ENCODE results near the gene KBTBD12. TPM values are rescaled to one million over a fixed set of nuclear protein-coding genes. Genes with fewer than 3 reads are reported as not detected.

The KBTBD12 gene
- total RNA-seq, 1 experiment from 2014 or later: not detected

GRCh38 chr3:127961124-127961523, 46.1 kb downstream of the KBTBD12 start (continued):
- TF ChIP-seq, protein P1, sequence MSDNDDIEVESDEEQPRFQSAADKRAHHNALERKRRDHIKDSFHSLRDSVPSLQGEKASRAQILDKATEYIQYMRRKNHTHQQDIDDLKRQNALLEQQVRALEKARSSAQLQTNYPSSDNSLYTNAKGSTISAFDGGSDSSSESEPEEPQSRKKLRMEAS (IDR thresholded peaks at IDR 0.05): no peak

DNA sequence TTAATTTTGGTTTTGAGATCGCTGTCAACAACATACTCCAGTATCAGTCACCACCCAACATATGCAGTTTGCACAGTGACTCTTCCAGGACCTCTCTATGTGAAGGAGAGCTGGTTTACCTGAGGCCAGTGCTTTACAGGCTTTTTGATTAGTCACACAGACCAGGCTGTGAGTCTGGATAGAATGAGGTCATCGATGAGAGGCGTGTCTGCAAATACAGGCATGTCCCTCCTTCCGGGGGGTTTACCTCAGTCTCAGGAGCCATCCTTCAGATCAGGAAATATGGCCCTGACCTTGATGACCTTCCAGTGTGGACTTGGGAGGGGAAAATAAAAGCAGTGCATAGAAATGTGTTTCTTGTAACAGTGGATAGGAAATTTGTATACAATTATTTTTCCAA, 46.9 kb downstream of the KBTBD12 start:
- no peaks in the 10 kb centered on the region for H3K36me3 ChIP-seq (ENCODE audit: control insufficient read depth in 1 of 2, insufficient read depth in 2 of 2, low read length in 2 of 2)
- CTCF ChIA-PET: interaction anchor here (1.0 kb wide), 1 partner anchor 9 kb away, joined by 4 read pairs; no protein-coding TSS in a partner anchor
- no peaks in the 10 kb centered on the region for H3K27me3 ChIP-seq (ENCODE audit: insufficient read depth, low read length)
- RAD21 ChIA-PET (ENCODE audit: low non-redundant PET in 1 of 2, low total read pairs in 2 of 2, uncharacterized antibody in 2 of 2, unreplicated experiment in 2 of 2): no interaction called here
- peaks cover 3 to 13% of the 10 kb centered on the region in 2 experiments; a peak in 2 of 4 replicates for H3K4me1 ChIP-seq (ENCODE audit: control insufficient read depth in 1 of 2, insufficient read depth in 2 of 2, low read length in 2 of 2)
- no TSS peak for BruUV-seq (replicated peaks)
- H2AFZ ChIP-seq (ENCODE audit: low read depth, low read length, poor library complexity, severe bottlenecking): peak overlapping the region; percentile 4
- H3K9me3 ChIP-seq (ENCODE audit: control insufficient read depth in 1 of 2, insufficient read depth in 1 of 2, low read depth in 1 of 2, low read length in 2 of 2): no peaks in the 10 kb centered on the region
- H3K27ac ChIP-seq (ENCODE audit: low read depth, low read length): no peak overlapping the region
- H3K79me2 ChIP-seq (ENCODE audit: insufficient read depth, low read length): no peaks in the 10 kb centered on the region
- H3K9me2 ChIP-seq (ENCODE audit: insufficient read depth): peaks cover 4% of the 10 kb centered on the region; the same call in 1 of the 2 replicates
- H3K4me3 ChIP-seq (replicated peaks in 1 of 2; ENCODE audit: low read depth in 1 of 2, low read length in 2 of 2): no peak overlapping the region
- no peaks in the 10 kb centered on the region for H4K20me1 ChIP-seq (ENCODE audit: insufficient read depth)
- ATAC-seq: peak; percentile 92
- peak; percentile 52 for DNase-seq (ENCODE audit: low read depth, low spot score)
- H3K4me2 ChIP-seq (ENCODE audit: low read length): peak overlapping the region; percentile 38
- H3K9ac ChIP-seq (ENCODE audit: low read length): no peak overlapping the region
- POLR2A ChIA-PET: no interaction called here
- intact Hi-C loops (cut with micrococcal nuclease): no loop called here
- peak; percentile 57 for TF ChIP-seq SP1 (IDR thresholded peaks at IDR 0.05; ENCODE audit: low read depth)
- TF ChIP-seq ELF1 (IDR thresholded peaks at IDR 0.05; ENCODE audit: borderline replicate concordance, low read depth): no peak
- TF ChIP-seq ATF3 (IDR thresholded peaks at IDR 0.05): no peak
- TF ChIP-seq ZFX (IDR thresholded peaks at IDR 0.05): no peak
- TF ChIP-seq, protein P2, sequence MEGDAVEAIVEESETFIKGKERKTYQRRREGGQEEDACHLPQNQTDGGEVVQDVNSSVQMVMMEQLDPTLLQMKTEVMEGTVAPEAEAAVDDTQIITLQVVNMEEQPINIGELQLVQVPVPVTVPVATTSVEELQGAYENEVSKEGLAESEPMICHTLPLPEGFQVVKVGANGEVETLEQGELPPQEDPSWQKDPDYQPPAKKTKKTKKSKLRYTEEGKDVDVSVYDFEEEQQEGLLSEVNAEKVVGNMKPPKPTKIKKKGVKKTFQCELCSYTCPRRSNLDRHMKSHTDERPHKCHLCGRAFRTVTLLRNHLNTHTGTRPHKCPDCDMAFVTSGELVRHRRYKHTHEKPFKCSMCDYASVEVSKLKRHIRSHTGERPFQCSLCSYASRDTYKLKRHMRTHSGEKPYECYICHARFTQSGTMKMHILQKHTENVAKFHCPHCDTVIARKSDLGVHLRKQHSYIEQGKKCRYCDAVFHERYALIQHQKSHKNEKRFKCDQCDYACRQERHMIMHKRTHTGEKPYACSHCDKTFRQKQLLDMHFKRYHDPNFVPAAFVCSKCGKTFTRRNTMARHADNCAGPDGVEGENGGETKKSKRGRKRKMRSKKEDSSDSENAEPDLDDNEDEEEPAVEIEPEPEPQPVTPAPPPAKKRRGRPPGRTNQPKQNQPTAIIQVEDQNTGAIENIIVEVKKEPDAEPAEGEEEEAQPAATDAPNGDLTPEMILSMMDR (IDR thresholded peaks at IDR 0.05 in 2 of 3, conservative IDR thresholded peaks at IDR 0.05 in 1 of 3; ENCODE audit: borderline replicate concordance in 1 of 3, insufficient read depth in 1 of 3, low read depth in 2 of 3, low read length in 2 of 3): no peak
- TF ChIP-seq, protein P3, sequence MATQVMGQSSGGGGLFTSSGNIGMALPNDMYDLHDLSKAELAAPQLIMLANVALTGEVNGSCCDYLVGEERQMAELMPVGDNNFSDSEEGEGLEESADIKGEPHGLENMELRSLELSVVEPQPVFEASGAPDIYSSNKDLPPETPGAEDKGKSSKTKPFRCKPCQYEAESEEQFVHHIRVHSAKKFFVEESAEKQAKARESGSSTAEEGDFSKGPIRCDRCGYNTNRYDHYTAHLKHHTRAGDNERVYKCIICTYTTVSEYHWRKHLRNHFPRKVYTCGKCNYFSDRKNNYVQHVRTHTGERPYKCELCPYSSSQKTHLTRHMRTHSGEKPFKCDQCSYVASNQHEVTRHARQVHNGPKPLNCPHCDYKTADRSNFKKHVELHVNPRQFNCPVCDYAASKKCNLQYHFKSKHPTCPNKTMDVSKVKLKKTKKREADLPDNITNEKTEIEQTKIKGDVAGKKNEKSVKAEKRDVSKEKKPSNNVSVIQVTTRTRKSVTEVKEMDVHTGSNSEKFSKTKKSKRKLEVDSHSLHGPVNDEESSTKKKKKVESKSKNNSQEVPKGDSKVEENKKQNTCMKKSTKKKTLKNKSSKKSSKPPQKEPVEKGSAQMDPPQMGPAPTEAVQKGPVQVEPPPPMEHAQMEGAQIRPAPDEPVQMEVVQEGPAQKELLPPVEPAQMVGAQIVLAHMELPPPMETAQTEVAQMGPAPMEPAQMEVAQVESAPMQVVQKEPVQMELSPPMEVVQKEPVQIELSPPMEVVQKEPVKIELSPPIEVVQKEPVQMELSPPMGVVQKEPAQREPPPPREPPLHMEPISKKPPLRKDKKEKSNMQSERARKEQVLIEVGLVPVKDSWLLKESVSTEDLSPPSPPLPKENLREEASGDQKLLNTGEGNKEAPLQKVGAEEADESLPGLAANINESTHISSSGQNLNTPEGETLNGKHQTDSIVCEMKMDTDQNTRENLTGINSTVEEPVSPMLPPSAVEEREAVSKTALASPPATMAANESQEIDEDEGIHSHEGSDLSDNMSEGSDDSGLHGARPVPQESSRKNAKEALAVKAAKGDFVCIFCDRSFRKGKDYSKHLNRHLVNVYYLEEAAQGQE (IDR thresholded peaks at IDR 0.05; ENCODE audit: low read depth): no peak
- TF ChIP-seq POLR2AphosphoS5 (IDR thresholded peaks at IDR 0.05; ENCODE audit: low read depth, low read length): no peak
- no peak for TF ChIP-seq ZBTB33 (IDR thresholded peaks at IDR 0.05; ENCODE audit: extremely low read depth, insufficient replicate concordance, low read length)
- TF ChIP-seq CEBPB (IDR thresholded peaks at IDR 0.05; ENCODE audit: low read depth): no peak; the same call in 1 of the 2 replicates
- TF ChIP-seq SIN3A (IDR thresholded peaks at IDR 0.05; ENCODE audit: low read depth): no peak
- TF ChIP-seq YY1 (IDR thresholded peaks at IDR 0.05; ENCODE audit: extremely low read depth, insufficient replicate concordance, low read depth, low read length): no peak
- no peak for TF ChIP-seq SRF (IDR thresholded peaks at IDR 0.05; ENCODE audit: low read depth)
- TF ChIP-seq JUND (IDR thresholded peaks at IDR 0.05): peak; percentile 65
- TF ChIP-seq EZH2phosphoT487 (IDR thresholded peaks at IDR 0.05; ENCODE audit: borderline replicate concordance): no peak
- TF ChIP-seq EZH2 (IDR thresholded peaks at IDR 0.05): no peak
- peak; percentile 48; the same call in 1 of the 2 replicates for TF ChIP-seq FOSL1 (IDR thresholded peaks at IDR 0.05; ENCODE audit: low read depth)
- no peak for TF ChIP-seq TCF7L2 (IDR thresholded peaks at IDR 0.05; ENCODE audit: borderline replicate concordance, extremely low read depth, insufficient read depth, insufficient read length)
- TF ChIP-seq CBX3 (IDR thresholded peaks at IDR 0.05; ENCODE audit: low read depth): peak; percentile 57; the same call in 1 of the 2 replicates

All from HCT116 (cell line).